HG02798 (cell line): Measurements from ENCODE around the gene PLEKHM3.

Experiments
- ATAC-seq: cut with Tn5 transposase; IDR thresholded peaks from one replicate; pipeline ENCODE4 v1.9.1; 2021; ENCODE audit warnings: mild to moderate bottlenecking; ENCODE audit not compliant: unreplicated experiment, poor library complexity

The PLEKHM3 gene

GRCh38 chr2:207995887-207996286 is 29.4 kb downstream of the PLEKHM3 start:
- ATAC-seq, result no peak

DNA sequence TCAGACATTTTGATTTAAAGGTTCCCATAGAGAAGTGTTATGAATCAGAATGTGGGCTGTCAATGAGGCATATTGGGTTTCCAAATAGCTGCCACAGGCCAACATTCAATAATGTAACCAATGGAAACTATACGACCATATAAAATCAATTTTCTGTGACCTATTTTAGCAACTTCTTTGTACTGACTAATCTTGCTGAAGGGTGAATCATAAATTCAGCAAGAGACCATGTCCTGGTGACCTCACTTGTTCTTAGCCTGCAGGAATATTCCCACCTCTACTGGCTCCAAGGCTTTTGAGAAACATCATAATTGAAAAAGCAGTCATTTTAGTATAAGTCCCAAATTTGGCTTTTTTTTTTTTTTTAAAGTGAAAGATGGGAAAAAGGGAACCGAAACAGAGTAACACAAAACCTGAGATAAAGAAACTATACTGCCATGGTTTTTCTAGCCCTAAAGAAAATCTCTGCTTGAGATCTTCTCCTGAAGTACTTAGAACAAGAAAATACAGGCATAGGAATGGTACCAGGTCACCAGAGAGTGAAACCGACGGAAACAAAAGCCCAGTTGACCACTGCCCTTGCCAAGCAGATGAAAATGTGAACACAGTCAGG is 32.1 kb downstream of the PLEKHM3 start:
- no peak for ATAC-seq

DNA sequence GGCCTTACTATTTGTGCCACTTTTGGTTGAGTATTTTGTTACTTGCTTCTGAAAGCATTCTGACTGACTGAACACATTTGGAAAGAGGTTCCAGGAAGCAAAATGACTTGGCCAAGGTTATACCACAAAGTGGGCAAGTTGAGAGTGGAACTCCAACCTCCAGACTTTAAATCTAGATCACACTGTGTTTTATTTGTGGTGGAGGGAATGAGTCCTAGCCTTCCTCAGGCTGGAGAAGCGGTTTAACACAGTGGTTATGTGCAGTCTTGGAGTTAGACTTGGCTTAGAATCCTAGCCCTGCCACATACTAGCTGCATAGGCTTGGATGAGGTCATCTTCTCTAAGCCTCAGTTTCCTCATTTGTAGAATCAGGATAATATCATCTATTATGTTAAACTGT is 33.4 kb downstream of the PLEKHM3 start:
- ATAC-seq, result no peak

DNA sequence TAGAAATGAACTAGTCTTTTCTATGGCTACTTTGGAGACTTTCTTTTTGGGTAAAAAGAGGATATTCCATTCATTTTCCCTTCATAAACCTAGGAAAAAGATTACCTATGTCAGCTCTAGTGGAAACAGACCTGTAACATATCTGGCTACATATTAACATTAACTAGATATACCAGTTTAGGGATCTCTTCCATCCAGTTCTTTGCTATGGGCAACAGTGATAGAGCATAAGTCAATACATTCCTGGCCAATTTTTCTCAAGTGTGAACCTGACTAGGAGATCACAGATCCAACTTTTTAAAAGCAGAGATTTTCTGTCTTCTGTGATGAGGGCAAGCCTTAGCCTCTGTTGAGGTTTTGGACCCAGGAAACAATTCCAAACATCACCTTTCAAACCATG is 34.5 kb downstream of the PLEKHM3 start:
- no peak for ATAC-seq

DNA sequence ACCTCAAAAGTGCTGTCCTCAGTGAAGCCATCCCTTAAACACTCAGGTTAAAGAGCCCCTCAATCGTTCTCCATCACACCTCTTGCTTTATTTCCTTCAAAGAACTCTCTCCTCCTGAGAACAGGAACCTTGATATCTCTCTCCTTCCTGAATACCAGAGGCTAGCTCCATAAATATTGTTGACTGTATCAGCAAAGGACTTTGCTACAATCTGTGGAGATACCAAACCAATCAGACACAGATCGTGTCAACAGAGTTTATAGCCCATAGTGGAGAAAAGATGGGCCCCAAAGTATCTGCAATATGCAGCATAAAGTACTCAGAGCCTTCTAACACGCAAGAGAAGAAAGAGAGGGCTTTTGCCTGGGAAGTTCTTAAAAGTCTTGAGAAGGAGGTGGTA is 36.4 kb downstream of the PLEKHM3 start:
- ATAC-seq, result no peak

DNA sequence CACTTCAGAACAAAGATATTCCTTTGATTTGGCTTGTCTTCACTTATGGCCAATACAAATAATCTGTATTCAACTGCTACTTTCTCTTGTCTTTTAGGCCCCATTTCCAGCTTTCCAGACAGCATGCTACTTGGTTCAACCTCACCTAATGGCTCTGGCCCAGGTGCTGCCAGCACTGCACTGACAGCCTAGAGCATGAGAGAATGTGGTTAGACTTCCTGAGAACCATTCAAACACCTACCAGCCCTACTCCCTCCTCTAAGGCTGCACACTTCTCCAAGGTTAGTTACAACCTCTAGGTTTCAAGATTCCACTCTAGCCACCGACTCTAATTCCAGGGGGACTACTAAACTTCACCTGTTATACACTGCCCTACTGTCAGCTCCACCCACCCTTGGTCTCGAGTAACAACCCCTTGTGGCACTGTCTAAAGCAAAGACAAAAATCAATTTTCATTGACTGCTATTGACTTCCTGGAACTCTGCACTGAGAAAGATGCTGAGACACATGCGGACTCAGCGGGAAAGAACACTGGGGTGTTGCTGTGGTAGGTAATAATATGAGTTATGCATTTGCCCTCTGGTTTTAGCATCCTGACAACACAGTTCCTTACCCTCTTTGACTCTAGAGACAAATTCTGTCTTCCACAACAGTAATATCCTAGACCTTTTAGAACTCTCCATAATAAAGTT is 38.2 kb downstream of the PLEKHM3 start:
- no peak for ATAC-seq

DNA sequence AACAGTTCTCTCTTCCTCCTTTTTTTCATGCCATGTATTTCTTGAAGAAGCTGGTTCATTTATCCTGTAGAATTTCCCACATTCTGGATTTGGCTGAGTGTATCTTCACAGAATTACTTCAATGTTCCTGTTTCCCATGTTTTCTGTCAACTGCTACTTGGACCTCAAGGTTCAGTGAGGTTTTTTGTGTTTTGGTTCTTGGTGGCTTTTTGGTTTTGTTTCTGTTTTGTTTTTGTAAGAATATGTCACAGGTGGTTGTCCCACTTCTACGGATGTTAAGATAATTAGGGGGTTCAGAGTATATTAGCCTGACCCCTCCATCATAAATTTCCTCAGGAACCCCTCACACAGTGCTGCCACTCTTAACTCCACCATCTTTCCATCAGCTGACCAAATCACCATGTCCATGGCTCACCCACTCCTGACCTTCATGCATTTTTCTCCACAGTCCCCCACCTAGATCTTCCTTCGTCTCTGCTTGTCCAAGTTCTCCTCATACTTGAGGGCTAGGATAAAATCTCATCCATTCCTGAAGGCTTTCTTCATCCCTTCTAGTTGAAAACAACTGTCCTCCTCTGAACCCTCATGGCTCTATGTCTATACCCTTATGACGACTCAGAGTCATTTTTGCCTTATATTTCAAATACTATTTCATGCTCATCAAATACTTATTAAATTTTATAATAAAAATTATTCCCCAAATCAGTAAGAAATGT is 40.4 kb downstream of the PLEKHM3 start:
- ATAC-seq, result peak; percentile 39

- peak; percentile 65 for ATAC-seq
Measured at GRCh38 chr2:207983641-207984042, 41.7 kb downstream of the PLEKHM3 start.

- no peak for ATAC-seq
Measured at GRCh38 chr2:207978177-207978948, 47.0 kb downstream of the PLEKHM3 start.

- no peak for ATAC-seq
Measured at GRCh38 chr2:207975921-207976320, 49.4 kb downstream of the PLEKHM3 start.

DNA sequence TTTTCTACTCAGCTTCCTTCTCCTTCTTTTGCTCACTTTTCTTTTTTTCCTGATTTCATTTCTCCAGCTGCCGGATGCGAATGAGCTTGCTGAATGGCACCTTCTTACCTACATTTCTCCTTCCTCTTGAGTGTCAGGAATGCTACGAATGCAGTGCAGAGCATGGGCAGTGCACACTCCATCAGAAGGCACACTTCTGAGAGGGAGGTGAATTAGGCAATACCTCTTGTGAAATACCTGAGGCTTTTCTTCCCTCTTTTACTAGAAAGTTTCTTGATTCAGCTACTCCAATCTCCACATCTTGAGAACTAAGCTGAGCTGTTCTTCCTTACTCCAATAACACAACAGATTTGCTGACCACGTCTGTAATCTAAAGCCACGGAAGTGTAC is 51.1 kb downstream of the PLEKHM3 start:
- ATAC-seq, result no peak

GRCh38 chr2:207970826-207971180 is 54.5 kb downstream of the PLEKHM3 start:
- no peak for ATAC-seq

DNA sequence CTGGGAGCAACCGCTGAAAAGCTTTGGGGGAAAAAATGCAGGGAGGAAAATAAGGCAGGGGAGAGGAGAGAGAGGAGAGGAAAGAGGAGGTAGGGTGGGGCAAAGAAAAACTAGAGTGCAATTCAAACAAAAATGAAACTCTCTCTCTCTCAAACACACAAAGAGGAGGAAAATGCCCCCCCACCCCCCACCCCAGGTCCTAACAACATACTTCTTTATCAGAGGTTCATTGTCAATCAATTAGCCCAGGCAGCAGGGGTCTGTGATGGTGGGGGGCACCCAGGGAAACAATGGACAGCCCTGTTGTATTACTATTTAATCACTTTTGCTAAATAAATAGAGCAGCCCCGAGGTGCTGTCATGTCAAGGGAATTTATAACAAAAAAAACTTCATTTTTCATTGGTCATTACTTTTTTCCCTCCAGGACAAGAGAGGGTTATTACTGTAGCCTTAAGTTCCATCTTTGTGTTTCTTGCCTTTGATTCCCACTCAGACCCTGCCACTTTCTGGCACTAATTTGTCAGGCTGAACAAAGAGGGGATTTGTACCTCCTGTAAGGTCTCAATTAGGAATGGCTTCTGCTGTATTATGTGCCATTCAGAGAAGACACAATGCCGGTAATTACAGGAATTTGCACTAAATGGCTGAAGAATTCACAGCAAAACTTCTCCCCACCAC is 55.0 kb downstream of the PLEKHM3 start:
- no peak for ATAC-seq

GRCh38 chr2:207969249-207969648 is 56.1 kb downstream of the PLEKHM3 start:
- ATAC-seq, result no peak

- ATAC-seq, result no peak
Measured at GRCh38 chr2:207967121-207967520, 58.2 kb downstream of the PLEKHM3 start.

- no peak for ATAC-seq
Measured at GRCh38 chr2:207960911-207961310, 64.4 kb downstream of the PLEKHM3 start.

- ATAC-seq, result no peak
Measured at GRCh38 chr2:207960090-207960489, 65.2 kb downstream of the PLEKHM3 start.

GRCh38 chr2:207956771-207957170 is 68.6 kb downstream of the PLEKHM3 start:
- ATAC-seq, result no peak

DNA sequence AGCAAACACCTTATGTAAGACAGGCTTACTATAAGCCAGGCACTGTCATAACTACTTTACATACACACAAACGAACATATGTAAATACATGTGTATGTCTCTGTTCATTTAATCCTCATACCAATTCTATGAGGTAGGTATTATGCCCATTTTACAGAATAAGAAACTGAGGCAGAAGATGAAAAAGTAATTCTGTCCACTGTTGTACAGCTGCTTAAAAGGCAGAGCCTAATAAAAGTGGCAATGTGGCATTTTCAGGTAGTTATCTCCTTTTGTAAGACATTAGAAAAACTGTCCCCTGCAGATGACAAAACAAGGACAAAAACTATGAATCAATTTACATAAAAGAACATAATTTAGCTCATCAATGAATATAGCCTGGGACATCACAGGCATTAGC is 69.9 kb downstream of the PLEKHM3 start:
- no peak for ATAC-seq

- no peak for ATAC-seq
Measured at GRCh38 chr2:207953354-207953753, 72.0 kb downstream of the PLEKHM3 start.
